SK-N-SH treated with all-trans-retinoic acid at 6 μM for 48 hours (cell line): ENCODE data around the gene SLC7A1.

ENCODE experiments used
- ATAC-seq: fragments of 200-7000 bp; cut with Tn5 transposase; 3 replicates; pipeline ENCODE4 v1.9.1; 2020; ENCODE audit warnings: mild to moderate bottlenecking, moderate library complexity
- ARNTL ChIP-seq: fragments of 450-650 bp; formaldehyde crosslinking; IDR thresholded peaks from 2 replicates; pipeline ENCODE4 v1.5.0; 2020; ENCODE audit warnings: low read depth, mild to moderate bottlenecking, moderate library complexity, borderline replicate concordance
- CSRNP3 ChIP-seq: fragments of 250-450 bp; sonication (Bioruptor Pico); IDR thresholded peaks from 2 replicates; pipeline ENCODE4 v1.5.1; 2021; ENCODE audit warnings: mild to moderate bottlenecking, moderate library complexity
- GLIS3 ChIP-seq: fragments of 250-450 bp; sonication (Bioruptor Pico); IDR thresholded peaks from 2 replicates; pipeline ENCODE4 v1.5.0; 2020; ENCODE audit warnings: mild to moderate bottlenecking, moderate library complexity
- ISL1 ChIP-seq: fragments of 250-450 bp; sonication (Bioruptor Pico); IDR thresholded peaks from 2 replicates; pipeline ENCODE4 v2.1.2; 2022; ENCODE audit warnings: mild to moderate bottlenecking, moderate library complexity
- OSR1 ChIP-seq: fragments of 250-450 bp; sonication (Bioruptor Pico); IDR thresholded peaks from 2 replicates; pipeline ENCODE4 v1.8.0; 2022; ENCODE audit warnings: moderate library complexity, mild to moderate bottlenecking, inconsistent platforms
- PATZ1 ChIP-seq: fragments of 250-450 bp; sonication (Bioruptor Pico); IDR thresholded peaks from 2 replicates; pipeline ENCODE4 v1.8.0; 2020; ENCODE audit warnings: mild to moderate bottlenecking, moderate library complexity, borderline replicate concordance
- POU6F1 ChIP-seq: fragments of 250-450 bp; sonication (Bioruptor Pico); IDR thresholded peaks from 2 replicates; pipeline ENCODE4 v1.8.0; 2021; ENCODE audit warnings: low read depth, mild to moderate bottlenecking, moderate library complexity, borderline replicate concordance
- PPARA ChIP-seq: fragments of 250-450 bp; sonication (Bioruptor Pico); IDR thresholded peaks from 2 replicates; pipeline ENCODE4 v1.5.0; 2020; ENCODE audit warnings: mild to moderate bottlenecking, borderline replicate concordance
- RARB ChIP-seq: fragments of 250-450 bp; sonication (Bioruptor Pico); IDR thresholded peaks from 2 replicates; pipeline ENCODE4 v1.8.0; 2021; ENCODE audit warnings: mild to moderate bottlenecking, moderate library complexity
- SNAI2 ChIP-seq: fragments of 250-450 bp; sonication (Bioruptor Pico); IDR thresholded peaks from 2 replicates; pipeline ENCODE4 v1.5.0; 2020; ENCODE audit warnings: mild to moderate bottlenecking, moderate library complexity
- TCF4 ChIP-seq: fragments of 250-450 bp; sonication (Bioruptor Pico); IDR thresholded peaks from 2 replicates; pipeline ENCODE4 v1.8.0; 2021; ENCODE audit warnings: mild to moderate bottlenecking, moderate library complexity, borderline replicate concordance
- TOX ChIP-seq: fragments of 250-450 bp; sonication (Bioruptor Pico); IDR thresholded peaks from 2 replicates; pipeline ENCODE4 v1.8.0; 2021; ENCODE audit warnings: mild to moderate bottlenecking, moderate library complexity, borderline replicate concordance
- TSHZ2 ChIP-seq: fragments of 250-450 bp; sonication (Bioruptor Pico); IDR thresholded peaks from 2 replicates; pipeline ENCODE4 v1.5.0; 2020; ENCODE audit warnings: mild to moderate bottlenecking, moderate library complexity
- ZC3H10 ChIP-seq: fragments of 250-450 bp; sonication (Bioruptor Pico); IDR thresholded peaks from 2 replicates; pipeline ENCODE4 v1.5.1; 2021; ENCODE audit warnings: mild to moderate bottlenecking, moderate library complexity
- ZFP3 ChIP-seq: fragments of 250-450 bp; sonication (Bioruptor Pico); IDR thresholded peaks from 2 replicates; pipeline ENCODE4 v1.5.0; 2020; ENCODE audit warnings: mild to moderate bottlenecking, moderate library complexity
- ZFP30 ChIP-seq: fragments of 450-650 bp; formaldehyde crosslinking; IDR thresholded peaks from 2 replicates; pipeline ENCODE4 v1.5.0; 2022; ENCODE audit warnings: mild to moderate bottlenecking, moderate library complexity
- ZNF565 ChIP-seq: fragments of 450-650 bp; formaldehyde crosslinking; conservative IDR thresholded peaks from 2 replicates; pipeline ENCODE4 v1.5.0; 2020; ENCODE audit warnings: low read depth, mild to moderate bottlenecking, moderate library complexity
- ZNF70 ChIP-seq: fragments of 450-650 bp; formaldehyde crosslinking; IDR thresholded peaks from 2 replicates; pipeline ENCODE4 v1.5.0; 2020; ENCODE audit warnings: mild to moderate bottlenecking, moderate library complexity
- ZNF8 ChIP-seq: fragments of 450-650 bp; formaldehyde crosslinking; IDR thresholded peaks from 2 replicates; pipeline ENCODE4 v1.5.0; 2020; ENCODE audit warnings: mild to moderate bottlenecking, moderate library complexity

SLC7A1 gene

GRCh38 chr13:29621051-29621800, 25.7 kb upstream of the SLC7A1 start:
- TF ChIP-seq ZFP30 (CRISPR knock-in tag): no peak
- TF ChIP-seq ZNF565: no peak
- no peak for TF ChIP-seq OSR1
- TF ChIP-seq ZNF8 (CRISPR knock-in tag): no peak
- TF ChIP-seq TSHZ2: no peak
- no peak for TF ChIP-seq CSRNP3 (CRISPR knock-in tag)
- TF ChIP-seq ARNTL (CRISPR knock-in tag): no peak
- no peak for TF ChIP-seq PATZ1 (CRISPR knock-in tag)
- ATAC-seq: peak; percentile 65

GRCh38 chr13:29619995-29620394, 24.5 kb upstream of the SLC7A1 start:
- peak; percentile 94 for ATAC-seq
- TF ChIP-seq TOX (CRISPR knock-in tag) (no peak), ISL1 (CRISPR knock-in tag) (peak; percentile 63), TSHZ2 (no peak)

GRCh38 chr13:29613101-29613500, 17.6 kb upstream of the SLC7A1 start:
- no peak for ATAC-seq
- TF ChIP-seq TSHZ2: no peak
- TF ChIP-seq ARNTL (CRISPR knock-in tag): no peak
- no peak for TF ChIP-seq PPARA
- no peak for TF ChIP-seq TOX (CRISPR knock-in tag)
- no peak for TF ChIP-seq OSR1
- no peak for TF ChIP-seq ZNF70 (CRISPR knock-in tag)
- no peak for TF ChIP-seq POU6F1
- no peak for TF ChIP-seq RARB (CRISPR knock-in tag)
- no peak for TF ChIP-seq ZFP3 (CRISPR knock-in tag)
- TF ChIP-seq GLIS3: no peak
- no peak for TF ChIP-seq ISL1 (CRISPR knock-in tag)
- no peak for TF ChIP-seq ZFP30 (CRISPR knock-in tag)
- TF ChIP-seq CSRNP3 (CRISPR knock-in tag): no peak
- no peak for TF ChIP-seq TCF4 (CRISPR knock-in tag)
- TF ChIP-seq ZC3H10 (CRISPR knock-in tag): no peak
- no peak for TF ChIP-seq SNAI2 (CRISPR knock-in tag)
